Measurements from ENCODE around the gene H3-3A.

DNA sequence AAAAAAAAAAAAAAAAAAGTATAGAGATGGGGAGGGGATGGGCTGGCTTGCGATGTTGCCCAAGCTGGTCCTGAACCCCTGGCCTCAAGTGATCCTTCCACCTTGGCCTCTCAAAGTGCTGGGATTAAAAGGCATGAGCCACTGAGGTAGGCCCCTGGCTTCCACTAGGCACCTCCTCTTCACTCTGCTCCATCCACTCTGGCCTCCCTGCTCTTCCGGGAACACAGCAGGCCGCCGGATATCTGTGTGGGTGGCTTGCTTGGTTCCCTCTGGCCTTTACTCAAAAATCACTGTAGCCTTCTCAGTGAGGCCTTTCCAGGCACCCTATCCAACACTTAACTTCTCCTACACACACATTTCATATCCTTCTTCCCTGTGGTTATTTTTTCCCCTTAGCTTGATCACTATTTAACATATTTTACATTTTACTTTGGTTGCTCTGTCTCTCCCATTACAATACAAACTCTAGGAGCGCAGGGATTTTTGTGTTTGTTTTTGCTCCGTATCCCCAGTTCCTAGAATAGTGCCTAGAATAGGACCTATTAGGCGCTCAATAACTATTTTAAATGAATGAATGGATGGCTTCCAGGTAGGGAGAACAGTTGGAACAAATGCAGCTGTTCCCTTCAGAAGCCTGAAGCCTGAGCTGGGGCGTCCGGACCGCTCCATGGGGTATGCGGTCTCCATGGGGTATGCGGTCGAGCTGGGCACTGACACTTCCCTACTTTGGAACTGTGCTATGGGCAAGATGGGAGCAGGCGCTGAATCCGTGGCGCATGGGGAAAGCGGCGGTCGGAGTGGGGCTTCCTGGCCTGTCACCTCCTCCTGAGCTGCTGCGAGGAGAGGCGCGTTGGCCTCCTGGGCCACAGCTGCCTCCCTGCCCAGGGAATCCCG, 46.7 kb downstream of the H3-3A start:
- TF ChIP-seq, protein P1, sequence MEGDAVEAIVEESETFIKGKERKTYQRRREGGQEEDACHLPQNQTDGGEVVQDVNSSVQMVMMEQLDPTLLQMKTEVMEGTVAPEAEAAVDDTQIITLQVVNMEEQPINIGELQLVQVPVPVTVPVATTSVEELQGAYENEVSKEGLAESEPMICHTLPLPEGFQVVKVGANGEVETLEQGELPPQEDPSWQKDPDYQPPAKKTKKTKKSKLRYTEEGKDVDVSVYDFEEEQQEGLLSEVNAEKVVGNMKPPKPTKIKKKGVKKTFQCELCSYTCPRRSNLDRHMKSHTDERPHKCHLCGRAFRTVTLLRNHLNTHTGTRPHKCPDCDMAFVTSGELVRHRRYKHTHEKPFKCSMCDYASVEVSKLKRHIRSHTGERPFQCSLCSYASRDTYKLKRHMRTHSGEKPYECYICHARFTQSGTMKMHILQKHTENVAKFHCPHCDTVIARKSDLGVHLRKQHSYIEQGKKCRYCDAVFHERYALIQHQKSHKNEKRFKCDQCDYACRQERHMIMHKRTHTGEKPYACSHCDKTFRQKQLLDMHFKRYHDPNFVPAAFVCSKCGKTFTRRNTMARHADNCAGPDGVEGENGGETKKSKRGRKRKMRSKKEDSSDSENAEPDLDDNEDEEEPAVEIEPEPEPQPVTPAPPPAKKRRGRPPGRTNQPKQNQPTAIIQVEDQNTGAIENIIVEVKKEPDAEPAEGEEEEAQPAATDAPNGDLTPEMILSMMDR (IDR thresholded peaks at IDR 0.05; ENCODE audit: poor library complexity), result peak; percentile 17
- no peak for TF ChIP-seq EZH2 (IDR thresholded peaks at IDR 0.05; ENCODE audit: borderline replicate concordance)
